ENCODE data around the gene SLC4A5.

DNA sequence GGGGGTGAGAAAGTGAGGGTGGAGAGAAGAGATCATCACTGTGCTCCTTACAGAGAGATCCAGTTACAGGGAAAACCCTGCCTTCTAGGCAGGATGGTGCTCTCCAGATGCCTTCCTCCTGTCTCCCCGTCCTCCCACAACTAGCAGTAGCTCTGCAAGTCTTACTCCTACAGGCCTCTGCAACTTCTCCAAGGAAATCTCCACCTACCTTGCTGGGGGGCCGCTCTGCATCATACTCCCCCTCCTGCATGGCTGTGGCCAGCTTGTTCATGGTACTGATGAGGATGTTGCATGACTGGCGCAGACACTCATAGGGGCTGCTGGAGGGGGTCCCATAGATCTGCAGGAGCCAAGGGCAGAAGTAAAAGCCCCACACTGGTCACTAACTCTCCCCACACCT is 22.8 kb upstream of the SLC4A5 start:
- no peak for TF ChIP-seq POLR2A (IDR thresholded peaks at IDR 0.05; ENCODE audit: extremely low read depth, insufficient read length)
- TF ChIP-seq, protein P1, sequence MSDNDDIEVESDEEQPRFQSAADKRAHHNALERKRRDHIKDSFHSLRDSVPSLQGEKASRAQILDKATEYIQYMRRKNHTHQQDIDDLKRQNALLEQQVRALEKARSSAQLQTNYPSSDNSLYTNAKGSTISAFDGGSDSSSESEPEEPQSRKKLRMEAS (IDR thresholded peaks at IDR 0.05; ENCODE audit: low read depth, low read length) = no peak
- TF ChIP-seq, protein P2, sequence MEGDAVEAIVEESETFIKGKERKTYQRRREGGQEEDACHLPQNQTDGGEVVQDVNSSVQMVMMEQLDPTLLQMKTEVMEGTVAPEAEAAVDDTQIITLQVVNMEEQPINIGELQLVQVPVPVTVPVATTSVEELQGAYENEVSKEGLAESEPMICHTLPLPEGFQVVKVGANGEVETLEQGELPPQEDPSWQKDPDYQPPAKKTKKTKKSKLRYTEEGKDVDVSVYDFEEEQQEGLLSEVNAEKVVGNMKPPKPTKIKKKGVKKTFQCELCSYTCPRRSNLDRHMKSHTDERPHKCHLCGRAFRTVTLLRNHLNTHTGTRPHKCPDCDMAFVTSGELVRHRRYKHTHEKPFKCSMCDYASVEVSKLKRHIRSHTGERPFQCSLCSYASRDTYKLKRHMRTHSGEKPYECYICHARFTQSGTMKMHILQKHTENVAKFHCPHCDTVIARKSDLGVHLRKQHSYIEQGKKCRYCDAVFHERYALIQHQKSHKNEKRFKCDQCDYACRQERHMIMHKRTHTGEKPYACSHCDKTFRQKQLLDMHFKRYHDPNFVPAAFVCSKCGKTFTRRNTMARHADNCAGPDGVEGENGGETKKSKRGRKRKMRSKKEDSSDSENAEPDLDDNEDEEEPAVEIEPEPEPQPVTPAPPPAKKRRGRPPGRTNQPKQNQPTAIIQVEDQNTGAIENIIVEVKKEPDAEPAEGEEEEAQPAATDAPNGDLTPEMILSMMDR (IDR thresholded peaks at IDR 0.05; ENCODE audit: low read depth, low read length) = no peak

Measured in NB4 (cell line).